ENCODE results near the gene MESP1. TPM values are rescaled to one million over a fixed set of nuclear protein-coding genes. Genes with fewer than 3 reads are reported as not detected.

Gene MESP1
- total and polyA plus RNA-seq, 2 of the 4 experiments (the other 2 are of a cell fraction), result under 0.01 to 0.10 TPM

- Histone ChIP-seq H2BK20ac (ENCODE audit: low read depth, low read length) (no peak overlapping the region), H3K4me3 (ENCODE audit: insufficient read depth, low read depth, low read length) (no peak overlapping the region), H4K91ac (ENCODE audit: insufficient read depth, low read depth, low read length) (no peak overlapping the region), H4K20me1 (ENCODE audit: insufficient read depth, low read length) (no peaks in the 10 kb centered on the region), H3K27me3 (ENCODE audit: control insufficient read depth, insufficient read depth, low read length) (no peaks in the 10 kb centered on the region), H3K27ac (ENCODE audit: insufficient read depth, low read length) (no peak overlapping the region), H3K9ac (ENCODE audit: low read depth, low read length) (no peak overlapping the region), H3K56ac (ENCODE audit: extremely low read depth, insufficient read depth, low read length) (no peak overlapping the region), H2BK15ac (ENCODE audit: low read depth, low read length) (no peak overlapping the region), H3K4me2 (ENCODE audit: low read depth, low read length) (no peak overlapping the region), H2BK5ac (ENCODE audit: low read depth, low read length, poor library complexity, severe bottlenecking) (no peak overlapping the region), H2AFZ (replicated peaks; ENCODE audit: low read length, poor library complexity) (no peak overlapping the region), H3K14ac (replicated peaks; ENCODE audit: low read depth, low read length) (no peak overlapping the region), H3K9me1 (ENCODE audit: insufficient read depth, low read length) (0 out of 2 replicates have a peak, but pooled peaks cover 5% of the 10 kb centered on the region), H3K36me3 (ENCODE audit: control insufficient read depth, insufficient read depth, low read length) (peaks cover 55% of the 10 kb centered on the region), H2BK120ac (ENCODE audit: low read depth, low read length) (no peak overlapping the region), H3K18ac (ENCODE audit: low read depth, low read length) (no peak overlapping the region), H3K79me1 (ENCODE audit: low read depth in 1 of 2, low read length in 2 of 2) (no peaks in the 10 kb centered on the region), H3K4me1 (ENCODE audit: control insufficient read depth, insufficient read depth, low read length) (peaks cover 5% of the 10 kb centered on the region), H3K9me3 (ENCODE audit: control insufficient read depth, insufficient read depth, low read length) (peaks cover 6% of the 10 kb centered on the region; the same call in 1 of the 2 replicates), H2AK9ac (replicated peaks; ENCODE audit: low read depth, low read length, poor library complexity) (peak overlapping the region; percentile 70), H4K8ac (ENCODE audit: low read depth in 2 of 2, low read length in 2 of 2) (no peak overlapping the region), H3K23ac (ENCODE audit: low read depth, low read length) (no peak overlapping the region), H4K5ac (ENCODE audit: low read depth, low read length) (no peak overlapping the region), H2AK5ac (ENCODE audit: low read depth, low read length) (no peak overlapping the region), H3K4ac (ENCODE audit: low read depth, low read length) (no peak overlapping the region)
- ATAC-seq (ENCODE audit: low read depth) (no peak), DNase-seq (no peak)
- in situ Hi-C loops (cut with MboI; ENCODE audit: low sequenced_read_pairs) (no loop called here), intact Hi-C loops (cut with micrococcal nuclease) (no loop called here), dilution Hi-C loops (cut with HindIII; ENCODE audit: low sequenced_read_pairs, unreplicated experiment) (no loop called here)
- WGBS, 2 experiments (ENCODE audit: extremely low coverage in 2 of 2, insufficient read length in 1 of 2), result 91% methylated on average over 6 of the region's 20 CpGs; no CpG with 5 or more reads in 1 of the 2 experiments
- ChIA-PET CTCF (no interaction called here), POLR2A (ENCODE audit: unreplicated experiment) (no interaction called here)
- TF ChIP-seq MAFK (IDR thresholded peaks at IDR 0.05; ENCODE audit: low read depth, low read length) (no peak), FOS (IDR thresholded peaks at IDR 0.05; ENCODE audit: low read depth, low read length) (no peak), RAD21 (IDR thresholded peaks at IDR 0.05; ENCODE audit: low read length) (no peak), RFX5 (IDR thresholded peaks at IDR 0.05; ENCODE audit: low read depth, low read length) (no peak), MXI1 (IDR thresholded peaks at IDR 0.05; ENCODE audit: borderline replicate concordance, low read depth, low read length) (no peak), BHLHE40 (IDR thresholded peaks at IDR 0.05; ENCODE audit: low read depth, low read length) (no peak), CHD1 (IDR thresholded peaks at IDR 0.05; ENCODE audit: low read depth, low read length) (no peak), POLR2A (IDR thresholded peaks at IDR 0.05; ENCODE audit: low read depth, low read length) (no peak), MAZ (IDR thresholded peaks at IDR 0.05; ENCODE audit: borderline replicate concordance, low read depth, low read length) (no peak), SMC3 (IDR thresholded peaks at IDR 0.05; ENCODE audit: low read depth, low read length) (no peak), CEBPB (IDR thresholded peaks at IDR 0.05; ENCODE audit: low read depth, low read length) (no peak)
- TF ChIP-seq, protein P1, sequence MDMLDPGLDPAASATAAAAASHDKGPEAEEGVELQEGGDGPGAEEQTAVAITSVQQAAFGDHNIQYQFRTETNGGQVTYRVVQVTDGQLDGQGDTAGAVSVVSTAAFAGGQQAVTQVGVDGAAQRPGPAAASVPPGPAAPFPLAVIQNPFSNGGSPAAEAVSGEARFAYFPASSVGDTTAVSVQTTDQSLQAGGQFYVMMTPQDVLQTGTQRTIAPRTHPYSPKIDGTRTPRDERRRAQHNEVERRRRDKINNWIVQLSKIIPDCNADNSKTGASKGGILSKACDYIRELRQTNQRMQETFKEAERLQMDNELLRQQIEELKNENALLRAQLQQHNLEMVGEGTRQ (IDR thresholded peaks at IDR 0.05; ENCODE audit: low read depth, low read length), result no peak
- no TSS peak for BruUV-seq (replicated peaks)
Observed at GRCh38 chr15:89799011-89799911, 48.2 kb upstream of the MESP1 start.
